NCI-H187 treated with DMSO at 0.1 percent for 48 hours (cell line): ENCODE measurements around the gene C11orf16.
A peak's percentile ranks its signal among the peaks of the same experiment; 100 is the strongest.
"Not testable (repeated sequence)": the region's sequence is repeated elsewhere in the genome, so short reads cannot be mapped to it uniquely, and the experiment has no call there.

Source experiments
- DNase-seq: peaks from one replicate; lab custom pipeline; 2025; lab: John Stamatoyannopoulos, UW

Gene C11orf16

GRCh38 chr11:8932564-8933180 is at the start of gene C11orf16:
C11orf16 (minus strand) TSS chr11:8932947; CDS start chr11:8932308, 639 bp downstream.
- DNase-seq, result peak; percentile 7

GRCh38 chr11:8980485-8980884 is 47.7 kb upstream of the C11orf16 start:
- DNase-seq, result no peak

GRCh38 chr11:8979365-8979764 is 46.6 kb upstream of the C11orf16 start:
- DNase-seq, result not testable (repeated sequence)

- DNase-seq, result no peak
Observed at GRCh38 chr11:8973121-8973520, 40.4 kb upstream of the C11orf16 start.

GRCh38 chr11:8971924-8972316 is 39.2 kb upstream of the C11orf16 start:
- no peak for DNase-seq

- no peak for DNase-seq
Observed at GRCh38 chr11:8971196-8971923, 38.6 kb upstream of the C11orf16 start.

GRCh38 chr11:8967184-8967583 is 34.4 kb upstream of the C11orf16 start:
- DNase-seq, result no peak

- DNase-seq, result no peak
Observed at GRCh38 chr11:8964324-8965320, 31.9 kb upstream of the C11orf16 start, which contains the start of gene TMEM9B. TMEM9B (minus strand) TSS chr11:8964442; CDS start chr11:8964313, 129 bp downstream.

- DNase-seq, result peak; percentile 19
Observed at GRCh38 chr11:8963569-8964323, 31.0 kb upstream of the C11orf16 start.

- no peak for DNase-seq
Observed at GRCh38 chr11:8962841-8963240, 30.1 kb upstream of the C11orf16 start.

GRCh38 chr11:8961401-8961800 is 28.7 kb upstream of the C11orf16 start:
- no peak for DNase-seq

- no peak for DNase-seq
Observed at GRCh38 chr11:8959546-8960166, 26.9 kb upstream of the C11orf16 start.

- no peak for DNase-seq
Observed at GRCh38 chr11:8956860-8957259, 24.1 kb upstream of the C11orf16 start.

GRCh38 chr11:8948886-8949285 is 16.1 kb upstream of the C11orf16 start:
- no peak for DNase-seq

- DNase-seq, result no peak
Observed at GRCh38 chr11:8947230-8947943, 14.6 kb upstream of the C11orf16 start.

- DNase-seq, result no peak
Observed at GRCh38 chr11:8942518-8943066, 9.8 kb upstream of the C11orf16 start, which contains the start of gene ASCL3. ASCL3 (minus strand) TSS chr11:8943016; CDS start chr11:8938161, 4,855 bp downstream.

- DNase-seq, result no peak
Observed at GRCh38 chr11:8941341-8942103, 8.8 kb upstream of the C11orf16 start.

GRCh38 chr11:8937659-8938058 is 4.9 kb upstream of the C11orf16 start:
- DNase-seq, result no peak

- DNase-seq, result no peak
Observed at GRCh38 chr11:8937159-8937558, 4.4 kb upstream of the C11orf16 start.
